GM23338 (cell line): ENCODE data around the gene TBC1D17.

Source experiments
- CREB1 ChIP-seq: fragments of 250-450 bp; sonication (Bioruptor Pico); IDR thresholded peaks from 2 replicates; pipeline ENCODE4 v1.5.0; 2020; ENCODE audit warnings: low read depth, mild to moderate bottlenecking, moderate library complexity
- EZH2 ChIP-seq: fragments of 200-600 bp; sonication (generic); IDR thresholded peaks from one replicate; pipeline ENCODE4 v1.8.0; 2017; ENCODE audit warnings: antibody characterized with exemption, mild to moderate bottlenecking, low read depth; ENCODE audit not compliant: unreplicated experiment
- EZH2phosphoT487 ChIP-seq: fragments of 200-600 bp; sonication (generic); IDR thresholded peaks from one replicate; pipeline ENCODE4 v1.8.1; 2018; ENCODE audit warnings: antibody characterized with exemption; ENCODE audit not compliant: unreplicated experiment
- JUNB ChIP-seq: IDR thresholded peaks from one replicate; pipeline ENCODE4 v1.6.1; 2016; ENCODE audit warnings: antibody characterized with exemption; ENCODE audit not compliant: unreplicated experiment
- ZNF331 ChIP-seq: fragments of 250-450 bp; sonication (Bioruptor Pico); IDR thresholded peaks from 2 replicates; pipeline ENCODE4 v1.5.0; 2020; ENCODE audit warnings: low read depth, mild to moderate bottlenecking, moderate library complexity
- TF ChIP-seq, protein P1 (sequence below), 2 experiments: fragments of 200-600 bp in 1 of 2; sonication (generic) in 1 of 2; conservative IDR thresholded peaks; 2 replicates each; pipeline versions ENCODE4 v1.5.1 to v1.6.1; 2016 to 2017; ENCODE audit warnings: antibody characterized with exemption in 2 of 2, low read depth in 2 of 2, mild to moderate bottlenecking in 2 of 2, moderate library complexity in 1 of 2
- TF ChIP-seq, protein P2 (sequence below): IDR thresholded peaks from one replicate; pipeline ENCODE4 v1.6.1; 2018; ENCODE audit warnings: antibody characterized with exemption; ENCODE audit not compliant: unreplicated experiment

DNA sequence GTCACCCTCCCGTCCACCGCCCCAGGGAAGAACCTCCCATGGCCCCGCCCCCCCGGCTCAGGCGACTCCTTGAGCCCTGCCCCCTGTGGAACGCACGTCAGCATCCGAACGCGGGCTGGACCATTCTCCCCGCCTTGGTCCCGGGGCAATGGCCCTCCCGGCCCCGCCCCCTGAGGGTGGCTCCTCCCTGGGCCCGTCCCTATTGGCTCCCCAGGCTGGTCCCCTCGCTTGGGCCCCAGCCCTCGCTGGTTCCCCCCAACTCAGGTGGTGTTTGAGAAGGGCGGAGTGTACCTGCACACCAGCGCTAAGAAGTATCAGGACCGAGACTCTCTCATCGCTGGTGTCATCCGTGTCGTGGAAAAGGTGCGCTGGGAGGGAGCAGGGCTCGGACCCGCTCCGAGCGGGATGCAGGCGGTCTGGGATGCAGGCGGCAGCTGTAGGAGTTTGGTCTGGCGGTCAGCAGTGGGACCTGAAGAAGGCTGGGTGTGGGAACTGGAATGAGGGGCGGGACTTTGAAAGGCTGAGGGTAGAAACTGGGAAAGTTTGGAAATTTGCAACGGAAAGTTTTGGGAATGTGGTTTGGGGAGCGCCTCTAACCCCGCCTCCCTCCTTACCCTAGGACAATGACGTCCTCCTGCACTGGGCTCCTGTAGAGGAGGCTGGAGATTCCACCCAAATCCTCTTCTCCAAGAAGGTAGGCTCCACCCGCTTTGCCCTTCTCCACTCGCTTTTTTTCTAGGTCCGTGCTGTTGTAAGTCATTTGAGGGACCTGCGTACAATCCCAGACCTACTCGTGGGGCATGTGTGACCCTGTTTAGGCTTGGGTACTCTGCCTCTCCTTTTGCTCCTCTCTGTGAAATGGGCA, 609 bp downstream of the TBC1D17 start:
- no peak for TF ChIP-seq JUNB
- TF ChIP-seq, protein P1, sequence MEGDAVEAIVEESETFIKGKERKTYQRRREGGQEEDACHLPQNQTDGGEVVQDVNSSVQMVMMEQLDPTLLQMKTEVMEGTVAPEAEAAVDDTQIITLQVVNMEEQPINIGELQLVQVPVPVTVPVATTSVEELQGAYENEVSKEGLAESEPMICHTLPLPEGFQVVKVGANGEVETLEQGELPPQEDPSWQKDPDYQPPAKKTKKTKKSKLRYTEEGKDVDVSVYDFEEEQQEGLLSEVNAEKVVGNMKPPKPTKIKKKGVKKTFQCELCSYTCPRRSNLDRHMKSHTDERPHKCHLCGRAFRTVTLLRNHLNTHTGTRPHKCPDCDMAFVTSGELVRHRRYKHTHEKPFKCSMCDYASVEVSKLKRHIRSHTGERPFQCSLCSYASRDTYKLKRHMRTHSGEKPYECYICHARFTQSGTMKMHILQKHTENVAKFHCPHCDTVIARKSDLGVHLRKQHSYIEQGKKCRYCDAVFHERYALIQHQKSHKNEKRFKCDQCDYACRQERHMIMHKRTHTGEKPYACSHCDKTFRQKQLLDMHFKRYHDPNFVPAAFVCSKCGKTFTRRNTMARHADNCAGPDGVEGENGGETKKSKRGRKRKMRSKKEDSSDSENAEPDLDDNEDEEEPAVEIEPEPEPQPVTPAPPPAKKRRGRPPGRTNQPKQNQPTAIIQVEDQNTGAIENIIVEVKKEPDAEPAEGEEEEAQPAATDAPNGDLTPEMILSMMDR (conservative IDR thresholded peaks at IDR 0.05; ENCODE audit: low read depth in 2 of 2) = no peak
- no peak for TF ChIP-seq EZH2
- TF ChIP-seq, protein P2, sequence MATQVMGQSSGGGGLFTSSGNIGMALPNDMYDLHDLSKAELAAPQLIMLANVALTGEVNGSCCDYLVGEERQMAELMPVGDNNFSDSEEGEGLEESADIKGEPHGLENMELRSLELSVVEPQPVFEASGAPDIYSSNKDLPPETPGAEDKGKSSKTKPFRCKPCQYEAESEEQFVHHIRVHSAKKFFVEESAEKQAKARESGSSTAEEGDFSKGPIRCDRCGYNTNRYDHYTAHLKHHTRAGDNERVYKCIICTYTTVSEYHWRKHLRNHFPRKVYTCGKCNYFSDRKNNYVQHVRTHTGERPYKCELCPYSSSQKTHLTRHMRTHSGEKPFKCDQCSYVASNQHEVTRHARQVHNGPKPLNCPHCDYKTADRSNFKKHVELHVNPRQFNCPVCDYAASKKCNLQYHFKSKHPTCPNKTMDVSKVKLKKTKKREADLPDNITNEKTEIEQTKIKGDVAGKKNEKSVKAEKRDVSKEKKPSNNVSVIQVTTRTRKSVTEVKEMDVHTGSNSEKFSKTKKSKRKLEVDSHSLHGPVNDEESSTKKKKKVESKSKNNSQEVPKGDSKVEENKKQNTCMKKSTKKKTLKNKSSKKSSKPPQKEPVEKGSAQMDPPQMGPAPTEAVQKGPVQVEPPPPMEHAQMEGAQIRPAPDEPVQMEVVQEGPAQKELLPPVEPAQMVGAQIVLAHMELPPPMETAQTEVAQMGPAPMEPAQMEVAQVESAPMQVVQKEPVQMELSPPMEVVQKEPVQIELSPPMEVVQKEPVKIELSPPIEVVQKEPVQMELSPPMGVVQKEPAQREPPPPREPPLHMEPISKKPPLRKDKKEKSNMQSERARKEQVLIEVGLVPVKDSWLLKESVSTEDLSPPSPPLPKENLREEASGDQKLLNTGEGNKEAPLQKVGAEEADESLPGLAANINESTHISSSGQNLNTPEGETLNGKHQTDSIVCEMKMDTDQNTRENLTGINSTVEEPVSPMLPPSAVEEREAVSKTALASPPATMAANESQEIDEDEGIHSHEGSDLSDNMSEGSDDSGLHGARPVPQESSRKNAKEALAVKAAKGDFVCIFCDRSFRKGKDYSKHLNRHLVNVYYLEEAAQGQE = no peak
- no peak for TF ChIP-seq EZH2phosphoT487
- no peak for TF ChIP-seq ZNF331 (CRISPR knock-in tag)
- TF ChIP-seq CREB1 (CRISPR knock-in tag) = no peak
